ENCODE measurements around the gene ALG5.

ALG5 gene

GRCh38 chr13:36915896-36916640, 83.1 kb downstream of the ALG5 start:
- no peak for DNase-seq (ENCODE audit: low read depth in 2 of 2)

- no peak for DNase-seq (ENCODE audit: low read depth in 2 of 2)
Measured at GRCh38 chr13:36915106-36915505, 84.0 kb downstream of the ALG5 start.

GRCh38 chr13:36914648-36915047, 84.5 kb downstream of the ALG5 start:
- DNase-seq (ENCODE audit: low read depth in 2 of 2), result no peak

GRCh38 chr13:36913463-36913862, 85.7 kb downstream of the ALG5 start:
- DNase-seq (ENCODE audit: low read depth in 2 of 2), result no peak

GRCh38 chr13:36912973-36913372, 86.2 kb downstream of the ALG5 start:
- DNase-seq (ENCODE audit: low read depth in 2 of 2), result no peak

GRCh38 chr13:36912369-36912768, 86.8 kb downstream of the ALG5 start:
- no peak for DNase-seq (ENCODE audit: low read depth in 2 of 2)

- no peak for DNase-seq (ENCODE audit: low read depth in 2 of 2)
Measured at GRCh38 chr13:36910545-36910944, 88.6 kb downstream of the ALG5 start.

GRCh38 chr13:36907821-36908220, 91.3 kb downstream of the ALG5 start:
- no peak for DNase-seq (ENCODE audit: low read depth in 2 of 2)

GRCh38 chr13:36907266-36907665, 91.9 kb downstream of the ALG5 start:
- DNase-seq (ENCODE audit: low read depth in 2 of 2), result no peak

GRCh38 chr13:36905944-36906343, 93.2 kb downstream of the ALG5 start:
- no peak for DNase-seq (ENCODE audit: low read depth in 2 of 2)

- DNase-seq (ENCODE audit: low read depth in 2 of 2), result no peak
Measured at GRCh38 chr13:36903925-36904595, 95.1 kb downstream of the ALG5 start.
